ENCODE measurements around the gene CIB4.

The CIB4 gene

DNA sequence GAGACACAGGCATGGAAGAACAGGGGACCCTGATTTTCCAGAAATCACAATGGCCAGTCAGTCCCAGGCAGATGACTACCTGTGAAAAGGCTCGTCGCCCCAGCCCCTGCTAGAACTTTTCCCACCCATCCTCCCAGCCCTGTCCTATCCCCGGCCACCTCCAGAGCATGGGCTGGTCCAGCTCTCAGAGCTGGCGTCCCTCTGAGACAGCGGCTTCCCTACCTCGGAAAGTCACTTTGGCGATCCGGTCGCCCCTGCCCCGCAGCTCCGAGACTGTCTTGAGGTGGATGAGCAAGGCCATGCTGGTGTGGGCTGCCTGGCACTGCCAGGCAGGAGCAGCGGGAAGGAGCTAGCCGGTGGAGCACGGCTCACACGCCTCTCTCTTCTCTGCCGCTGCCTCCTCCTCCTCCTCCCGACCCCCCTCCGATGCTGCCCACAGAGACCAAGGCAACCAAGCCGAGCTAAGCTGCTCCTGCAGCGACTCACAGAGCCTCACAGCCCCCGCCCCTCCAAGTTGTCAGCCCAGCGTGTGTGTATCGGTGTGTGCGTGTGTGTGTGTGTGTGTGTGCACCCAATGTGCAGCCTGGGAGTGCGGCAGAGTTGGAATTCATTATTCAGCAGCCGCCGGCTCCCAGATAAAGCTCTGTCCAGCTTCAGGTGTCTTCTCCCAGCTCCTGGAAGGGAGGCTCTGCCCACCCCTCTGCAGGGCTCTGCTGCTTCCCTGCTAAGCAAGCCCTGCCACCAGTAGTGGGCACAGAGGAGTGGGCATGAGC is 82.7 kb downstream of the CIB4 start:
- Histone ChIP-seq H3K9me3 (replicated peaks in 1 of 11) (no peaks in the 10 kb centered on the region), H3K4me3 (no peak overlapping the region), H3K9ac (no peak overlapping the region), H3K4me2 (no peak overlapping the region), H3K4me1 (peaks cover 12 to 19% (median 17%) of the 10 kb centered on the region in 10 experiments; a peak in 19 of 20 replicates), H3K36me3 (no peaks in the 10 kb centered on the region), H4K20me1 (peaks cover 0 to 23% (median 0%) of the 10 kb centered on the region in 11 experiments; a peak in 4 of 22 replicates), H3K27ac (no peak overlapping the region), H3K27me3 (peaks cover 28 to 49% (median 44%) of the 10 kb centered on the region in 11 experiments)
- no peak for TF ChIP-seq Cebpa-rat (IDR thresholded peaks at IDR 0.05)

- peaks cover 0 to 23% (median 0%) of the 10 kb centered on the region in 11 experiments; a peak in 4 of 22 replicates for H4K20me1 ChIP-seq
- H3K4me2 ChIP-seq, result no peak overlapping the region
- H3K4me3 ChIP-seq, result no peak overlapping the region
- peaks cover 7 to 11% (median 9%) of the 10 kb centered on the region in 10 experiments; a peak in 19 of 20 replicates for H3K4me1 ChIP-seq
- no peak for TF ChIP-seq Cebpa-rat (IDR thresholded peaks at IDR 0.05)
- H3K9ac ChIP-seq, result no peak overlapping the region
- H3K27ac ChIP-seq, result no peak overlapping the region
- H3K36me3 ChIP-seq, result no peaks in the 10 kb centered on the region
- H3K9me3 ChIP-seq (replicated peaks in 1 of 11), result no peaks in the 10 kb centered on the region
- peaks cover 17 to 39% (median 34%) of the 10 kb centered on the region in 11 experiments for H3K27me3 ChIP-seq
Measured at GRCh38 chr2:26557244-26557925, 83.8 kb downstream of the CIB4 start.

DNA sequence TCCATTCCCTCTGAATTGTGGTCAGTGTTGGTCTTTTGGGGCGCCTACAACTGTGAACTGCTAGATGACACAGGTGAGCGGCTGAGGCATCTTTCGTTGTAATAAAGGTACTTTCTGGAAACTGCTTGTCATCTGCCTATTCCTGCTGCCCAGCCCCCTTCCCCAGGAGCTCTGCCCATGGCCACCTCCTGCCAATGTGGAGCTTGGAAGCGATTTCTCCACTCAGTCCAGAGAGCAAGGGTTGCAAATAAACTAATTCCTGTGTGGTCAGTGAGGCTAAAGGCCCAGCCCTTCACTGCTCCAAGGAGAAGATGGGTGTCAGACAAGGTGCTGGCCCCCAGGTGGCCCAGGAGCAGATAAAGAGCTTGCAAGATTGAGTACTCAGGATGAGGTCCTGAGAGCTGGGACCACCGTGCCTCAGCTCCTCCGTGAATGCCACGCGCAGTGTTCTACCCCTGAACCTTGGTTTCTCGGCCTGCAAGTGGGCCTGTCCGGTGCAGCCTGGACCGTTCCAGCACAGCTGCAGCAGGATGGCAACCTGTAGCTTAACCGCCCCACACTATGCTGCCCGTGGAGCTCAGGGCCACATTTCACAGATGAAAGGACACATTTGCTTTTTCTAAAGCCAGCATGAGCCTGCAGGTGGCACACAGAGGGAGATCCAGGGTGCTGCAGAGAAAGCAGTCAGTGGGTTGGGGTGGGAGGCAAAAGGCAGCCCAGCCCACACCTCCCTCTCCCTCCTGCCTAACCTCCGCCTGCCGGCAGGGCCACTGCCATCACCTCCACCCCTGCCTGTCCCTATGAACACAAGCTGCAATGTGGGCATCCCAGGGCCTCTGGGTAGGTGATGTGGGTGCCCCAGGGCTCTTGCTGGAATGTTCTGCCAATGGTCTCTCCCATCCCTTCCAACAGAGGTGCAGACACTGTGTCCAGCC is 84.6 kb downstream of the CIB4 start:
- H3K27me3 ChIP-seq, result peaks cover 9 to 31% (median 26%) of the 10 kb centered on the region in 11 experiments; a peak in 19 of 22 replicates
- peaks cover 0 to 23% (median 0%) of the 10 kb centered on the region in 11 experiments; a peak in 4 of 22 replicates for H4K20me1 ChIP-seq
- H3K9me3 ChIP-seq (replicated peaks in 1 of 11), result no peaks in the 10 kb centered on the region
- no peaks in the 10 kb centered on the region for H3K36me3 ChIP-seq
- no peak overlapping the region for H3K4me3 ChIP-seq
- TF ChIP-seq Cebpa-rat (IDR thresholded peaks at IDR 0.05), result no peak
- no peak overlapping the region for H3K9ac ChIP-seq
- peaks cover 0 to 3% (median 1%) of the 10 kb centered on the region in 10 experiments; a peak in 10 of 20 replicates for H3K4me1 ChIP-seq
- H3K27ac ChIP-seq, result no peak overlapping the region
- H3K4me2 ChIP-seq, result no peak overlapping the region

GRCh38 chr2:26555246-26556133 is 85.7 kb downstream of the CIB4 start:
- no peak for TF ChIP-seq Cebpa-rat (IDR thresholded peaks at IDR 0.05)
- H3K9me3 ChIP-seq (replicated peaks in 1 of 11), result no peaks in the 10 kb centered on the region
- H3K4me1 ChIP-seq, result no peaks in the 10 kb centered on the region
- no peak overlapping the region for H3K9ac ChIP-seq
- no peak overlapping the region for H3K27ac ChIP-seq
- H3K36me3 ChIP-seq, result no peaks in the 10 kb centered on the region
- H4K20me1 ChIP-seq, result peaks cover 0 to 23% (median 0%) of the 10 kb centered on the region in 11 experiments; a peak in 3 of 22 replicates
- H3K27me3 ChIP-seq, result peaks cover 7 to 28% (median 23%) of the 10 kb centered on the region in 11 experiments; a peak in 19 of 22 replicates
- no peak overlapping the region for H3K4me3 ChIP-seq
- H3K4me2 ChIP-seq, result no peak overlapping the region

DNA sequence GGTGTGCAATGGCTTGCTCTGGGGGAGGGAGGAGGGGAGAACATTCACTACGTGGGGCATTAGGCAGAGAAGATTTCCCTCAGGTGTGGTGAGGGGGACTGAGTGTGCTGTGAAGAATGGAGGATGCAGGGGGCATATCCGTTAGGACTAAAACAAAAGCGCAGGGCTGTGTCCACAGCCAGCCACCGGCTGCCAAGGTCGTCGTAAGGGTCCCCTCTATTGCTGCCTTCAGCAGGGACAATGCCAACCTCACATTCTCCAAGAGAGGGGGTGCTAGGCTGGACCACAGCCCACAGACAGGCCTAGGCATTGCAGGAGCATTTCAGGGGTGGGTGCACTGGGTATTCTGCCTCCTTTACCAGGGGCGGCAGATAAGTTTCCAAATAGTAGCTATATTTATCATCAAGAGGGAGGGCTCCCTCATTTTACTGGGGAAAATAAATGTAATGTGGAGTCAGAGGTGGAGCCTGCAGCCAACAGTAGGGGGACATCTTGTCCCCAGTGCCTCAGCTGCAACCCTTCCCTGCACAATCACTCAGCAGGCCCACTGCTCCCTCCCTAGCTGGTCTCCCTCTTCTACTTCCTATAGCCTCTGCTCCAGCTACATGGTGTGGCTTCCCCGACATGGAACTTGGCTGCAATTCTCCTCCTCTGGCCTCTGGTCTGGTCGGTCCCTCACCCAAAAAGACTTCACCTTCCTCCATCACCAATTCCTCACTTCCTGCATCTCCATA is 88.4 kb downstream of the CIB4 start:
- H3K36me3 ChIP-seq, result no peaks in the 10 kb centered on the region
- H3K9me3 ChIP-seq (replicated peaks in 1 of 11), result no peaks in the 10 kb centered on the region
- no peak overlapping the region for H3K4me2 ChIP-seq
- H3K27ac ChIP-seq, result no peak overlapping the region
- peaks cover 0 to 11% (median 0%) of the 10 kb centered on the region in 11 experiments; a peak in 2 of 22 replicates for H4K20me1 ChIP-seq
- H3K4me3 ChIP-seq, result no peak overlapping the region
- peaks cover 0 to 8% (median 2%) of the 10 kb centered on the region in 11 experiments; a peak in 11 of 22 replicates for H3K27me3 ChIP-seq
- no peak overlapping the region for H3K9ac ChIP-seq
- no peaks in the 10 kb centered on the region for H3K4me1 ChIP-seq
- TF ChIP-seq Cebpa-rat (IDR thresholded peaks at IDR 0.05), result no peak

DNA sequence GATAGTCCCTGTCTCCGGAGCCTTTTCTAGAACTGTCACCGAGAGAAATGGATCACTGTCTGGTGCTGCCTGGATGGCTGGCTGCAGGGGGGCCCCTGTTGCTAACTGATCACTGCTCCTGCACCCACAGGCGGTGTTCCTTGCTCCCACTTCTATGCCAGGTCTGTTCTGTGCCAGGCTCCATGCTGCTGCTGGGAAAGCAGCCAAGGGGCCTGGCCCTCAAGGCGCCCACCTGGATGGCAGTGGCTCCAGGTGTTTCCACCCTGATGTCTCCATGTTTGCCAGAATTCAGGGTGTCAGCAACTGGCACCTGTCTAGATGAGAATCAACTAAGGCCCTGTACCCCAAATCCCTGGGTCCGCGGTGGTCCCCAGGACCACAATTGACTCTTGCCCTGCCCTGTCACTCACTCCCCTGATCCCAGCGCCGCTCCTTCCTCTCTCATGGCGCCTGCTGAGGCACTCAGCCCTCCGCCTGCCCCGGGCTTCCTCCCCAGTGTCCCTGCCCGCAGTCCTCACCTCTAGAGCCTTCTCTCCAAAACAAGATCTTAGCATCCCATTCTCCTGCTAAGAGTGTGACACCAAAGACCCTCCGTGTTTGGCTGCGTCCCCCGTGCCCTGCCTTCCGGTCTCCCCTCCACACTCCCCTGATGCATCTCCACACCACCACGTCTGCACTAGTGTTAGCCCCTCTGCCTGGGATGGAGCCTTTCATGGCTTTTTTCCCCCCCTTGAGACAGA is 90.7 kb downstream of the CIB4 start:
- Histone ChIP-seq H3K4me1 (no peaks in the 10 kb centered on the region), H3K36me3 (no peaks in the 10 kb centered on the region), H3K27ac (no peak overlapping the region), H3K4me2 (no peak overlapping the region), H4K20me1 (no peaks in the 10 kb centered on the region), H3K4me3 (no peak overlapping the region), H3K27me3 (no peaks in the 10 kb centered on the region), H3K9ac (no peak overlapping the region), H3K9me3 (replicated peaks in 1 of 11) (no peaks in the 10 kb centered on the region)
- no peak for TF ChIP-seq Cebpa-rat (IDR thresholded peaks at IDR 0.05)

Data from BLaER1 treated with 17β-estradiol and CSF1 and Interleukin-3, amounts not matched to agents 10 nM and 100 nM (cell line).